Brain microvascular endothelial cell (primary cell): ENCODE measurements around the gene TMEM178A.

Experiments
- DNase-seq: peaks from one replicate; pipeline ENCODE4 v3.0.0-alpha.2; 2020
- H3K27ac ChIP-seq: fragments of 250-450 bp; sonication (Bioruptor Pico); 2 replicates; pipeline ENCODE4 v1.5.1; 2020; ENCODE audit warnings: mild to moderate bottlenecking, moderate library complexity
- H3K27me3 ChIP-seq: fragments of 250-450 bp; sonication (Bioruptor Pico); replicated peaks from 2 replicates; pipeline ENCODE4 v1.5.1; 2020; ENCODE audit warnings: mild to moderate bottlenecking
- H3K36me3 ChIP-seq: fragments of 250-450 bp; sonication (Bioruptor Pico); replicated peaks from 2 replicates; pipeline ENCODE4 v1.5.1; 2020; ENCODE audit warnings: mild to moderate bottlenecking
- H3K4me3 ChIP-seq: 2 replicates; pipeline ENCODE4 v1.5.1; 2011; ENCODE audit warnings: low read depth, mild to moderate bottlenecking, control low read depth, low read length, moderate library complexity
- CTCF ChIP-seq: IDR thresholded peaks from 2 replicates; pipeline ENCODE4 v1.5.1; 2011; ENCODE audit warnings: low read depth, mild to moderate bottlenecking, moderate library complexity, low read length, control low read depth, inconsistent platforms; ENCODE audit errors: missing control alignments
- in situ Hi-C: cut with HindIII; loops from 2 replicates; pipeline ENCODE4 v1.10.0; 2017; ENCODE audit warnings: low sequenced_read_pairs, low pct_ligation_motif_present

Gene TMEM178A

GRCh38 chr2:39660612-39661236 is 5.0 kb upstream of the TMEM178A start:
- in situ Hi-C loops, result no loop called here
- DNase-seq, result no peak

GRCh38 chr2:39661826-39662225 is 3.9 kb upstream of the TMEM178A start:
- DNase-seq, result no peak
- H3K36me3 ChIP-seq, result no peaks in the 10 kb centered on the region
- H3K27ac ChIP-seq, result no peak overlapping the region
- H3K27me3 ChIP-seq, result peaks cover 10% of the 10 kb centered on the region
- TF ChIP-seq CTCF, result no peak
- in situ Hi-C loops, result no loop called here
- no peak overlapping the region for H3K4me3 ChIP-seq

More at GRCh38 chr2:39660612-39661236, 5.0 kb upstream of the TMEM178A start:
- no peak for TF ChIP-seq CTCF
- H3K36me3 ChIP-seq, result no peaks in the 10 kb centered on the region
- H3K4me3 ChIP-seq, result no peak overlapping the region
- H3K27ac ChIP-seq, result no peak overlapping the region
- no peaks in the 10 kb centered on the region for H3K27me3 ChIP-seq

GRCh38 chr2:39663187-39663930 is 2.4 kb upstream of the TMEM178A start:
- H3K27ac ChIP-seq, result no peak overlapping the region
- no peak overlapping the region for H3K4me3 ChIP-seq
- H3K27me3 ChIP-seq, result peaks cover 19% of the 10 kb centered on the region
- peak; percentile 13 for TF ChIP-seq CTCF
- in situ Hi-C loops, result no loop called here
- H3K36me3 ChIP-seq, result no peaks in the 10 kb centered on the region
- no peak for DNase-seq

GRCh38 chr2:39664232-39664887 is 1.4 kb upstream of the TMEM178A start:
- H3K4me3 ChIP-seq, result no peak overlapping the region
- no peak for TF ChIP-seq CTCF
- no peak overlapping the region for H3K27ac ChIP-seq
- no peak for DNase-seq
- in situ Hi-C loops, result no loop called here
- H3K36me3 ChIP-seq, result no peaks in the 10 kb centered on the region
- H3K27me3 ChIP-seq, result peaks cover 19% of the 10 kb centered on the region

- no peak overlapping the region for H3K4me3 ChIP-seq
Observed at GRCh38 chr2:39664888-39665591, 677 bp upstream of the TMEM178A start.

More at GRCh38 chr2:39664888-39665591, 677 bp upstream of the TMEM178A start:
- no peak overlapping the region for H3K27ac ChIP-seq
- peaks cover 19% of the 10 kb centered on the region for H3K27me3 ChIP-seq
- DNase-seq, result no peak
- H3K36me3 ChIP-seq, result no peaks in the 10 kb centered on the region
- in situ Hi-C loops, result no loop called here
- no peak for TF ChIP-seq CTCF
